ENCODE results near the gene CTSH. TPM values are rescaled to one million over a fixed set of nuclear protein-coding genes. Genes with fewer than 3 reads are reported as not detected.
A peak's percentile ranks its signal among the peaks of the same experiment; 100 is the strongest.

Gene CTSH
- total and polyA plus RNA-seq, 2 of the 13 experiments (the other 11 are each of a cell fraction or from before 2014, with no cell fraction given), result 265 to 653 TPM

DNA sequence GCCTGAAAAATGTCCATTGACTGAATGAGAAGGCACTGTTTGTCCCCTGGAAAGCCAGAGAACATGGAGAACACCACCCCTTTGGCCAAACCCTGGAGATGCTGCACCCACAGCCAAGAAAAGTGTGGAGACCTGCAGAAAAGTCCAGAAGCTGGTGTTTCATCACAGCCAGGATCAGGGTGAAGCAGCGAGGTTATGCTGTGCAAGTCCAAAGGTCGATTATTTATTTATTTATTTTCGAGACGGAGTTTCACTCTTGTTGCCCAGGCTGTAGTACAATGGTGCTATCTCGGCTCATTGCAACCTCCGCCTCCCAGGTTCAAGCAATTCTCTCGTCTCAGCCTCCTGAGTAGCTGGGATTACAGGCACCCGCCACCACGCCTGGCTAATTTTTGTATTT lies 5.5 kb upstream of the CTSH start (continued):
- TF ChIP-seq, protein P1, sequence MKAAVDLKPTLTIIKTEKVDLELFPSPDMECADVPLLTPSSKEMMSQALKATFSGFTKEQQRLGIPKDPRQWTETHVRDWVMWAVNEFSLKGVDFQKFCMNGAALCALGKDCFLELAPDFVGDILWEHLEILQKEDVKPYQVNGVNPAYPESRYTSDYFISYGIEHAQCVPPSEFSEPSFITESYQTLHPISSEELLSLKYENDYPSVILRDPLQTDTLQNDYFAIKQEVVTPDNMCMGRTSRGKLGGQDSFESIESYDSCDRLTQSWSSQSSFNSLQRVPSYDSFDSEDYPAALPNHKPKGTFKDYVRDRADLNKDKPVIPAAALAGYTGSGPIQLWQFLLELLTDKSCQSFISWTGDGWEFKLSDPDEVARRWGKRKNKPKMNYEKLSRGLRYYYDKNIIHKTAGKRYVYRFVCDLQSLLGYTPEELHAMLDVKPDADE (CRISPR knock-in tag; IDR thresholded peaks at IDR 0.05), result no peak
- TF ChIP-seq, protein P2, sequence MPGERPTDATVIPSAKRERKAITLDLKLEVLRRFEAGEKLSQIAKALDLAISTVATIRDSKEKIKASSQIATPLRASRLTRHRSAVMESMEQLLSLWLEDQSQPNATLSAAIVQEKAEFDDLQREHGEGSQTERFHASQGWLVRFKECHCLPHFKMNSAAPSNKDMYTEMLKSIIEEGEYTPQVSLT (CRISPR knock-in tag; IDR thresholded peaks at IDR 0.05; ENCODE audit: borderline replicate concordance, low read depth), result no peak
- TF ChIP-seq NCOR1 (IDR thresholded peaks at IDR 0.05; ENCODE audit: borderline replicate concordance, low read length), result peak; percentile 72; the same call in 1 of the 2 replicates
- TF ChIP-seq, protein P3, sequence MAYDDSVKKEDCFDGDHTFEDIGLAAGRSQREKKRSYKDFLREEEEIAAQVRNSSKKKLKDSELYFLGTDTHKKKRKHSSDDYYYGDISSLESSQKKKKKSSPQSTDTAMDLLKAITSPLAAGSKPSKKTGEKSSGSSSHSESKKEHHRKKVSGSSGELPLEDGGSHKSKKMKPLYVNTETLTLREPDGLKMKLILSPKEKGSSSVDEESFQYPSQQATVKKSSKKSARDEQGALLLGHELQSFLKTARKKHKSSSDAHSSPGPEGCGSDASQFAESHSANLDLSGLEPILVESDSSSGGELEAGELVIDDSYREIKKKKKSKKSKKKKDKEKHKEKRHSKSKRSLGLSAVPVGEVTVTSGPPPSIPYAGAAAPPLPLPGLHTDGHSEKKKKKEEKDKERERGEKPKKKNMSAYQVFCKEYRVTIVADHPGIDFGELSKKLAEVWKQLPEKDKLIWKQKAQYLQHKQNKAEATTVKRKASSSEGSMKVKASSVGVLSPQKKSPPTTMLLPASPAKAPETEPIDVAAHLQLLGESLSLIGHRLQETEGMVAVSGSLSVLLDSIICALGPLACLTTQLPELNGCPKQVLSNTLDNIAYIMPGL (CRISPR knock-in tag; IDR thresholded peaks at IDR 0.05; ENCODE audit: borderline replicate concordance in 1 of 2, low read depth in 1 of 2), result no peak
- peak in 1 of 2 experiments; percentile 51; a peak in 2 of 4 replicates for TF ChIP-seq EP300 (IDR thresholded peaks at IDR 0.05; ENCODE audit: low read depth in 2 of 2, low read length in 2 of 2)
- TF ChIP-seq EP300 (CRISPR knock-in tag; IDR thresholded peaks at IDR 0.05; ENCODE audit: borderline replicate concordance), result no peak
- TF ChIP-seq SALL1 (CRISPR knock-in tag; IDR thresholded peaks at IDR 0.05), result 0 out of 2 replicates have a peak, but pooled peaks have one; percentile 14
- peak; percentile 47 for TF ChIP-seq ASH2L (IDR thresholded peaks at IDR 0.05; ENCODE audit: insufficient read length, low read depth, low read length)
- TF ChIP-seq, protein P4, sequence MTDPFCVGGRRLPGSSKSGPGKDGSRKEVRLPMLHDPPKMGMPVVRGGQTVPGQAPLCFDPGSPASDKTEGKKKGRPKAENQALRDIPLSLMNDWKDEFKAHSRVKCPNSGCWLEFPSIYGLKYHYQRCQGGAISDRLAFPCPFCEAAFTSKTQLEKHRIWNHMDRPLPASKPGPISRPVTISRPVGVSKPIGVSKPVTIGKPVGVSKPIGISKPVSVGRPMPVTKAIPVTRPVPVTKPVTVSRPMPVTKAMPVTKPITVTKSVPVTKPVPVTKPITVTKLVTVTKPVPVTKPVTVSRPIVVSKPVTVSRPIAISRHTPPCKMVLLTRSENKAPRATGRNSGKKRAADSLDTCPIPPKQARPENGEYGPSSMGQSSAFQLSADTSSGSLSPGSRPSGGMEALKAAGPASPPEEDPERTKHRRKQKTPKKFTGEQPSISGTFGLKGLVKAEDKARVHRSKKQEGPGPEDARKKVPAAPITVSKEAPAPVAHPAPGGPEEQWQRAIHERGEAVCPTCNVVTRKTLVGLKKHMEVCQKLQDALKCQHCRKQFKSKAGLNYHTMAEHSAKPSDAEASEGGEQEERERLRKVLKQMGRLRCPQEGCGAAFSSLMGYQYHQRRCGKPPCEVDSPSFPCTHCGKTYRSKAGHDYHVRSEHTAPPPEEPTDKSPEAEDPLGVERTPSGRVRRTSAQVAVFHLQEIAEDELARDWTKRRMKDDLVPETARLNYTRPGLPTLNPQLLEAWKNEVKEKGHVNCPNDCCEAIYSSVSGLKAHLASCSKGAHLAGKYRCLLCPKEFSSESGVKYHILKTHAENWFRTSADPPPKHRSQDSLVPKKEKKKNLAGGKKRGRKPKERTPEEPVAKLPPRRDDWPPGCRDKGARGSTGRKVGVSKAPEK (CRISPR knock-in tag; IDR thresholded peaks at IDR 0.05; ENCODE audit: borderline replicate concordance), result no peak
- peak; percentile 9; the same call in 1 of the 2 replicates for TF ChIP-seq HOXA3 (CRISPR knock-in tag; IDR thresholded peaks at IDR 0.05)
